Trophoblast cell (in vitro differentiated cells and primary cell): ENCODE data around the gene BCL11B.

Experiments
- DNase-seq, 2 donors: peaks; one replicate each; pipeline ENCODE4 v3.0.0-alpha.2; 2016
- H2AFZ ChIP-seq: 2 replicates; pipeline ENCODE4 v1.6.1; 2013; ENCODE audit warnings: low read length, moderate library complexity, mild to moderate bottlenecking; ENCODE audit not compliant: insufficient read depth, poor library complexity
- H2AK5ac ChIP-seq: 2 replicates; pipeline ENCODE4 v1.6.1; 2013; ENCODE audit warnings: mild to moderate bottlenecking, low read length
- H2BK120ac ChIP-seq: 2 replicates; pipeline ENCODE4 v1.6.1; 2013; ENCODE audit warnings: low read length, mild to moderate bottlenecking, moderate library complexity; ENCODE audit not compliant: insufficient read depth, poor library complexity
- H2BK12ac ChIP-seq: 2 replicates; pipeline ENCODE4 v1.6.1; 2013; ENCODE audit warnings: mild to moderate bottlenecking, low read length, moderate library complexity
- H2BK5ac ChIP-seq: 2 replicates; pipeline ENCODE4 v1.6.1; 2013; ENCODE audit warnings: low read length, low read depth, moderate library complexity, mild to moderate bottlenecking; ENCODE audit not compliant: poor library complexity
- H3K14ac ChIP-seq: 2 replicates; pipeline ENCODE4 v1.6.1; 2013; ENCODE audit warnings: mild to moderate bottlenecking, low read length
- H3K18ac ChIP-seq: 2 replicates; pipeline ENCODE4 v1.6.1; 2013; ENCODE audit warnings: mild to moderate bottlenecking, low read length
- H3K23ac ChIP-seq: 2 replicates; pipeline ENCODE4 v1.6.1; 2013; ENCODE audit warnings: low read length
- H3K27ac ChIP-seq: 2 replicates; pipeline ENCODE4 v1.5.1; 2013; ENCODE audit warnings: low read depth, mild to moderate bottlenecking, inconsistent platforms, low read length, moderate library complexity
- H3K27me3 ChIP-seq: 2 replicates; pipeline ENCODE4 v1.6.1; 2013; ENCODE audit warnings: inconsistent platforms, mild to moderate bottlenecking, low read length, moderate library complexity; ENCODE audit not compliant: insufficient read depth
- H3K36me3 ChIP-seq, 2 experiments: 1 replicate in 1 of 2; 2 replicates in 1 of 2; pipeline ENCODE4 v1.6.1; 2013; ENCODE audit warnings: low read length in 2 of 2, mild to moderate bottlenecking in 2 of 2, moderate library complexity in 1 of 2; ENCODE audit not compliant: insufficient read depth in 2 of 2, control insufficient read depth in 1 of 2
- H3K4ac ChIP-seq: 2 replicates; pipeline ENCODE4 v1.6.1; 2013; ENCODE audit warnings: low read depth, mild to moderate bottlenecking, low read length, moderate library complexity
- H3K4me1 ChIP-seq, 2 experiments: 1 replicate in 1 of 2; 2 replicates in 1 of 2; pipeline ENCODE4 v1.6.1; 2013; ENCODE audit warnings: low read length in 2 of 2, mild to moderate bottlenecking in 2 of 2, moderate library complexity in 1 of 2; ENCODE audit not compliant: insufficient read depth in 2 of 2, control insufficient read depth in 1 of 2
- H3K4me2 ChIP-seq: 2 replicates; pipeline ENCODE4 v1.6.1; 2013; ENCODE audit warnings: inconsistent platforms, mild to moderate bottlenecking, low read length, moderate library complexity
- H3K4me3 ChIP-seq: 2 replicates; pipeline ENCODE4 v1.5.1; 2013; ENCODE audit warnings: mild to moderate bottlenecking, low read depth, low read length, inconsistent platforms
- H3K79me1 ChIP-seq: one replicate; pipeline ENCODE4 v1.6.1; 2013; ENCODE audit warnings: low read length
- H3K79me2 ChIP-seq: 2 replicates; pipeline ENCODE4 v1.6.1; 2013; ENCODE audit warnings: low read length, mild to moderate bottlenecking; ENCODE audit not compliant: control insufficient read depth, insufficient read depth, poor library complexity
- H3K9ac ChIP-seq: 2 replicates; pipeline ENCODE4 v1.6.1; 2013; ENCODE audit warnings: mild to moderate bottlenecking, low read length
- H3K9me3 ChIP-seq: 2 replicates; pipeline ENCODE4 v1.6.1; 2013; ENCODE audit warnings: low read depth, mild to moderate bottlenecking, control low read depth, inconsistent platforms, low read length; ENCODE audit not compliant: insufficient read depth
- H4K12ac ChIP-seq: 2 replicates; pipeline ENCODE4 v1.6.1; 2013; ENCODE audit warnings: low read depth, mild to moderate bottlenecking, low read length, moderate library complexity
- H4K8ac ChIP-seq: 2 replicates; pipeline ENCODE4 v1.6.1; 2013; ENCODE audit warnings: low read depth, mild to moderate bottlenecking, low read length, moderate library complexity
- H4K91ac ChIP-seq: one replicate; pipeline ENCODE4 v1.6.1; 2013; ENCODE audit warnings: low read depth, mild to moderate bottlenecking, low read length, moderate library complexity
- WGBS: extraction: QIAGEN DNeasy Blood & Tissue Kit; methylation state at CpG from one replicate; pipeline ENCODE4 v1.1.7; 2013; ENCODE audit warnings: missing lambda C conversion rate; ENCODE audit not compliant: insufficient read length, insufficient coverage; ENCODE audit errors: extremely low coverage; 5-methylcytosine and 5-hydroxymethylcytosine counted together

BCL11B gene

DNA sequence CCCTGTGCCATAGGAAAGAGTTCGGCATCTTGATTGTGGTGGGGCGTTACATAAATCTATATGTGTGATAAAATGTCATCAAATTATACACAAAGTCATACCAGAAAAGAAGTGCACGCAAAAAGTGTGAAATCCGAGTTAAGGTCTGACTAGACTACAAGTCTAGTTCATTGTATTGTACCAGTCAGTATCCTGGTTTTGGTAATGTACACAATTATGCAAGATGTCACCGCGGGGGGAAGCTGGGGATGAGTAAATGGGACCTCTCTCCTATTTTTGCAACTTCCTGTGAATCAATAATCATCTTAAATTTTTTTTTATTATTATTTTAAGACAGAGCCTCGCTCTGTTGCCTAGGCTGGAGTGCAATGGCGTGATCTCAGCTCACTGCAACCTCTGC is 43.2 kb upstream of the BCL11B start:
- Histone ChIP-seq H3K27me3 (no peaks in the 10 kb centered on the region), H3K36me3 (no peaks in the 10 kb centered on the region), H2BK120ac (no peak overlapping the region), H3K9me3 (peaks cover 2% of the 10 kb centered on the region), H3K79me2 (no peaks in the 10 kb centered on the region), H4K12ac (no peak overlapping the region), H3K27ac (no peak overlapping the region), H3K23ac (no peak overlapping the region), H3K79me1 (no peaks in the 10 kb centered on the region), H2AK5ac (no peak overlapping the region), H4K91ac (no peak overlapping the region), H3K4me1 (peaks cover 6 to 9% of the 10 kb centered on the region in 2 experiments), H2BK5ac (no peak overlapping the region), H3K9ac (no peak overlapping the region), H4K8ac (no peak overlapping the region), H3K18ac (no peak overlapping the region), H3K4me2 (no peak overlapping the region), H3K4me3 (no peak overlapping the region), H2AFZ (no peak overlapping the region), H2BK12ac (no peak overlapping the region), H3K4ac (no peak overlapping the region), H3K14ac (no peak overlapping the region)
- no peak for DNase-seq
- WGBS: no CpG with 5 or more reads among the region's 8 CpGs

DNA sequence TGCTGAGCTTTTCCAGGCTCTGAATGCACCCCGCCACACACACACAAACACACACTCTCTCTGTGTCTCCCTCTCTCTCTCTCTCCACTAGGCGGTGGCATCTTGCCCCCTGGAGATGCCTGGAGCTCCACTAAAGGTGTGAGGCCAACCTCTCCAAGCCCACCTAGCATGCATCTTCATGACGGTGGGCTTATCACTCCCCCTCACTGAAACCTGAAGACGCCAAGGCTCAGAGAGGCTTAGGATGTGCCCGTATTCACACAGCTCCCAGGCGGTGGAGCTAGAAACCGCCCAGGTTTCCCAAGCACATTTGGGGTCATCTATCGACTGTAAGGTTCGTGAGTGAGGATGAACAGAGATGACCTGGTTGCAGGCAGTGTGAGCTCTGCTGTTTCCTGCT is 42.6 kb upstream of the BCL11B start:
- H2AK5ac ChIP-seq: no peak overlapping the region
- H4K8ac ChIP-seq: no peak overlapping the region
- no peak overlapping the region for H3K23ac ChIP-seq
- H3K18ac ChIP-seq: no peak overlapping the region
- H3K79me2 ChIP-seq: no peaks in the 10 kb centered on the region
- no peak overlapping the region for H3K4me3 ChIP-seq
- no peaks in the 10 kb centered on the region for H3K27me3 ChIP-seq
- no peak overlapping the region for H2BK5ac ChIP-seq
- H3K36me3 ChIP-seq: no peaks in the 10 kb centered on the region
- no peak overlapping the region for H3K4ac ChIP-seq
- no peak for DNase-seq
- no peaks in the 10 kb centered on the region for H3K79me1 ChIP-seq
- no peak overlapping the region for H2AFZ ChIP-seq
- no peak overlapping the region for H4K91ac ChIP-seq
- H3K9me3 ChIP-seq: peaks cover 2% of the 10 kb centered on the region
- H3K4me1 ChIP-seq: peaks cover 6 to 9% of the 10 kb centered on the region in 2 experiments
- no peak overlapping the region for H3K4me2 ChIP-seq
- no peak overlapping the region for H2BK120ac ChIP-seq
- no CpG with 5 or more reads among the region's 9 CpGs for WGBS
- H4K12ac ChIP-seq: no peak overlapping the region
- no peak overlapping the region for H3K14ac ChIP-seq
- H3K27ac ChIP-seq: no peak overlapping the region
- H3K9ac ChIP-seq: no peak overlapping the region
- no peak overlapping the region for H2BK12ac ChIP-seq

DNA sequence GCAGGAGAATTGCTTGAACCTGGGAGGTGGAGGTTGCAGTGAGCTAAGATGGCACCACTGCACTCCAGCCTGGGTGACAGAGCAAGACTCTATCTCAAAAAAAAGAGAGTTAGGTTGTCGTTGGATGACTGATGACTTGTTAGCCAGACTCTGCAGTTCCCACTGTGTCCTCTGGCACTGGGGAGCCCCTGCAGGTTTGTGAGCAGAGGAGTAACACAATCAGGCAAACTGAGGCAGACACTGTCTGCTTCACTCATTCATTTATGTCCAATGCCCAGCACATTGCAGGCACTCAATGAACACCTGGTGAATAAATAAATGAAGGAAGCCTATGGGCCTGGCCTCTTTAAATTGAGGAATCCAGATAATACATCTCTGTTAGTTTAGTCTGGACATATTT is 41.2 kb upstream of the BCL11B start:
- Histone ChIP-seq H3K9ac (no peak overlapping the region), H2BK120ac (no peak overlapping the region), H4K8ac (no peak overlapping the region), H2AK5ac (no peak overlapping the region), H3K4ac (no peak overlapping the region), H4K12ac (no peak overlapping the region), H3K79me2 (no peaks in the 10 kb centered on the region), H2BK12ac (no peak overlapping the region), H3K27me3 (no peaks in the 10 kb centered on the region), H2BK5ac (no peak overlapping the region), H3K4me2 (no peak overlapping the region), H4K91ac (no peak overlapping the region), H3K18ac (no peak overlapping the region), H3K36me3 (no peaks in the 10 kb centered on the region), H3K23ac (no peak overlapping the region), H3K4me3 (no peak overlapping the region), H2AFZ (no peak overlapping the region), H3K27ac (no peak overlapping the region), H3K4me1 (peaks cover 0 to 2% of the 10 kb centered on the region in 2 experiments), H3K14ac (no peak overlapping the region), H3K9me3 (peaks cover 2% of the 10 kb centered on the region), H3K79me1 (no peaks in the 10 kb centered on the region)
- WGBS: no CpG with 5 or more reads among the region's 1 CpG
- no peak for DNase-seq

DNA sequence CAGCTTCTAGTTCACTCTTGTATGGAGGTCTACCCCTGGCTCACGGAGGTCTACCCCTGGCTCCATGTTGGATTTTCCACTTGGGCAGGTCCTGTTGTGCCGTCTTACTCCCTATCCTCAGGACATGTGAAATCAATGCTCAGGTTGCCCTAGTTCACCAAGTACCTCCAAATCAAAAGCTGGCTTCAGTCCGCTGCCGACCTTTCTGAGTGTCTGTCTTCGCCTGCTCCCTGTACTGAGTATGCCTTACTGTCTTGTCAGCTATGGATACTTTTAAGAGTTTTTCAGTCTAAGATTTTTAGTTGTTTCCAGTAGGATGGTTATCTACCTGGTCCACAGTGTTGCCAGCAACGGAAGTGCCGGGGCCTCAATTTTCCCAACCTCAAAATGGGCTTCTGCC is 40.1 kb upstream of the BCL11B start:
- Histone ChIP-seq H3K79me1 (no peaks in the 10 kb centered on the region), H2BK12ac (no peak overlapping the region), H3K79me2 (no peaks in the 10 kb centered on the region), H2BK5ac (no peak overlapping the region), H3K27me3 (no peaks in the 10 kb centered on the region), H2BK120ac (no peak overlapping the region), H3K4me2 (no peak overlapping the region), H2AK5ac (no peak overlapping the region), H3K4me3 (no peak overlapping the region), H3K36me3 (no peaks in the 10 kb centered on the region), H4K91ac (no peak overlapping the region), H3K9ac (no peak overlapping the region), H3K18ac (no peak overlapping the region), H3K27ac (no peak overlapping the region), H3K14ac (no peak overlapping the region), H4K12ac (no peak overlapping the region), H3K4me1 (no peaks in the 10 kb centered on the region), H2AFZ (no peak overlapping the region), H4K8ac (no peak overlapping the region), H3K4ac (no peak overlapping the region), H3K9me3 (peaks cover 2% of the 10 kb centered on the region), H3K23ac (no peak overlapping the region)
- WGBS: no CpG with 5 or more reads among the region's 7 CpGs
- no peak for DNase-seq
